GM18498 (cell line): ENCODE results near the gene OBSL1.
A peak's percentile ranks its signal among the peaks of the same experiment; 100 is the strongest.

Source experiments
- ATAC-seq: cut with Tn5 transposase; IDR thresholded peaks from one replicate; pipeline ENCODE4 v1.9.1; 2021; ENCODE audit warnings: mild to moderate bottlenecking, moderate library complexity; ENCODE audit not compliant: unreplicated experiment

Gene OBSL1

GRCh38 chr2:219552382-219553167, 18.8 kb downstream of the OBSL1 start:
- ATAC-seq = peak; percentile 89

DNA sequence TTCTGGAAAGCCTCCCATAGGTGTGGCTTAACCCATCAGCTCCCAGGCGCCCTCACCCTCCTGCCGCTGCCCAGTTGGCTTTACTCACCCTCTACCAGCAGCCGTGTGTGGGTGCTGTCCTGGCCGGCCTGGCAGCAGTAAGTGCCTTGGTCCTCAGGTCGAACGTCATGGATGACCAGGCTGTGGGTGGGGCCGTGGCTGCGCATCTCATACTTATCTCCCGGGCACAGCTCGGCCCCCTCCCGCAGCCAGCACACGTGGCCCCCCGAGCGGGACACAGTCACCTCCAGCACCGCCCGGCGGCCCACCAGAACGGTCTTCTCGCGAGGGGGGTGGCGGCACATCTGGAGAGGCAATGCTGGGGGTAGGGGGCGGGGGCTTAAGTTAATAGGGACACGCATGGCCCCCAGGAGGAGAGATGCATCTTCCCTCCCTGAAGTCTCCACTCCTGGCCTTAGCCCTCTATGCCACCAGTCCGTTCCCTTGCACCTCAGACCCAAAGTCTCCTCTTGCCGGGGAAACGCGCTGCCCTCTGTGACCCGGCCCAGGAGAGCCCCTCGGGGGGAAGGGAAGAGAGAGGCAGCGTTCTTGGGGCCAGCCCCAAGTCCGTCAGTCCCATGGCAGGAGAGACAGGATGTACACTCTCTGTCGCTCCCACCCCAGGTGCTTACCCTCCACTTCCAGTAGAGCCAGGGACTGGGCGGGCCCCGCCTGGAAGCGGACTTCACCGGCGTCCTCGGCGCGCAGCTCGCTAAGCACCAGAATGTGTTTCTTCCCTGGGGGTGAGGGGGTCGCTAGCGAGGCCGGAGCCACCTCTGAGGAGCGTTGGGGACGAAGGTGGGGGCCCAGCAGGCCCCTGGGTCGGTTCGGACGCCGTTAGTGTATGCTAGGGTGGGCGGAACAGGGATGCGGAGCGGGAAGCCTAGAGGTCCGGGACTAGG, 19.6 kb downstream of the OBSL1 start:
- no peak for ATAC-seq

DNA sequence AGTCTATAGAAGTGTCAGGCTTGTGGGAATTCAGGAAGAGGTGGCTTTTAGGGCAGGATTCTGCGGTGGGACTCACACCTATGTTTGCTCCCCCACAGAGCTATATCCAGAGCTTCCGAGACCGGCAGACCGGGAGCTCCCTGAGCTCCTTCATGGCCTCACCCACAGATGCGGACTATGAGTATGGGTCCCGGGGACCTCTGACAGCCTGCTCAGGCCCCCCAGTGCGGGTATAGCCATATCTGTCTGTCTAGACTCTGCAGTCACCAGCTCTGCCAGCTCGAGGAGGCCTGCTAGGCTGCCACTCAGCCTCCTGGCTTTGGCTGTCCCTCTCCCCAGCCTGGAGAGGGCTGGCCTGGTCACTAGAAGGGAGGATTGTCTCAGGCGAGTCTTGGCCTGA, 21.7 kb downstream of the OBSL1 start:
- ATAC-seq = no peak

DNA sequence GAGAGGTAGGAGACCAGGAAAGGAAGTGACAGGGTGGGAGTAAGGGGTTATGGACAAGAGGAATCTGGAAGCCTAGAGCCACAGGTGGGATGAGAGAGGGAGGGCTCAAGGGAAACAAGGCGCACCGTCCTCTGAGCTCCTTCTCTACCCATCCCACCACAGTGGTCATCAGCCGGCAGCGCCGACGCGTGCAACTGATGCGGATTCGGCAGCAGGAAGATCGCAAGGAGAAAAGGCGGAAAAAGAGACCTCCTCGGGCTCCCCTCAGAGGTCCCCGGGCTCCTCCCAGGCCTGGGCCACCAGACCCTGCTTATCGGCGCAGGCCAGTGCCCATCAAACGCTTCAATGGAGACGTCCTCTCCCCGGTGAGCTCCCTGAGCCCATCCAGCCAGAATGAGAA, 22.3 kb downstream of the OBSL1 start:
- ATAC-seq = no peak

GRCh38 chr2:219547621-219548020, 23.7 kb downstream of the OBSL1 start:
- ATAC-seq = no peak

DNA sequence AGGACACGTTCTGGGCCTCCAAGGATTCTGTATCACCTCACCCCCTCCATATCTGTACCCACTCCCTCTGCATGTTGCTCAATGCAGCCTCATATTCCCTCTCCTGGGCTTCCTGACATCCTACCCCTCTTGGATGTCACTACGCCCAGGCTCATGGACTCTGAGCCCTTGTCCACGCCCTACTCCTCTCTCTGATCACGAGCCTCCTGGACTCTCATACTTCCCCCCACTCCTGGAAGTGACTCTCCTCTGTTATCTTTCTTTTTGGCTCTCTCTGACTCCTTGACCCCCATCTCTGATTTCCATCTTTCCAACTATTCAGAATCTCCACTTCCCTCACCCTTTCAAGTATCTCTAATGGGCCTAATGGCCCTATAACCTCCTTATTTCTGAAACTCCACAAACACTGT, 25.4 kb downstream of the OBSL1 start:
- no peak for ATAC-seq

GRCh38 chr2:219545295-219545942, 25.9 kb downstream of the OBSL1 start:
- no peak for ATAC-seq

DNA sequence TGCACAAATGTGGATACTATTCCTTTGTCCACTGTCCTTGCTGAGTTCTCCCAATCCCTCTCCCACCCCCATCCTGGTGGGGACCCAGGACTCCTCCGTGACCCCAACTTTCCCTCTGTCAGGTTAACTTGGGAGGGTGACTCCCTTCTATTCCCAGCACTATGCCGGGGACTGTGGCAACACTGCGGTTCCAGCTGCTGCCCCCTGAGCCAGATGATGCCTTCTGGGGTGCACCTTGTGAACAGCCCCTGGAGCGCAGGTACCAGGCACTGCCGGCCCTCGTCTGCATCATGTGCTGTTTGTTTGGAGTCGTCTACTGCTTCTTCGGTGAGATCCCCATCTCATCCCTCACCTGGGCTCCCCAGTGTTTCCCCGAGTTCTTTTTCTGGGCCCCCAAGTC, 26.8 kb downstream of the OBSL1 start:
- no peak for ATAC-seq

DNA sequence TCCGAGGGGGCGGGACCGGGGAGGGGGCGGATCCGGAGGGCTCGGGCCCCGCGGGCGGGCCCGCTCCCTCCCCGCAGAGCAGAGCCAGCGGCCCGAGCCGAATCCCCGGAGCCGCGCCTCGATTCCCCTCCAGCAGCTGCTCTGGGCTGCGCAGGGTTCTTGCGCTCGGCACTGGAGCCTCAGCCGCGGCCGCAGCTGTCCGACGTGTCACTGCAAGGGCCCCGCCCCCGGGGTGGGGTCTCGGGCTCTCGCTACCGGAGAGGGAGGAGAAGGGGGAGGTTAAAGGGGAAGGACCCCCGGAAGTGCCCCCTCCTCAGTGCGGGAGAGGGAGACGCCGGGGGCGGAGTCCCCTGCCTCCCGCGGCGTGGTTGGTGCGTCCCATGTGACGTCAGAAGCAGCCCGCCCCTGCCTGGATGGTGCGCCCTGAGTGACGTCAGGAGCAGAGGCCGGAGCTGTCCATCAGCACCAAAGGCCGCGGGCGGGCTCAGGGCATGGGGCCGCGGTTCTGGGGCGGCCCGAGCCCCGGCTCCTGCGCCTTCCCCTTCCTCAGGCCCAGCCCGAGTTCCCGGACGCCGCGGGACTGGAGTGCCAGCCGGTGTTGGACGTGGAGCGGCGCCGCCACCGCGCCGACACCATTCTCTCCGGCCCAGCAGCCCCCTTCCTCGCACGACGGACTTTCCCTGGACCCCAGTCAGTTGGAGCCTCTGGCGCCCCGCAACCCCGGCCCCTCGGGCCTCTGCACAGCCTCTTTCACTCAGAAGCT, 27.6 kb downstream of the OBSL1 start, which contains the start of the genes CHPF and TMEM198:
Gene CHPF, minus strand, starts transcription at position 214 of the 763 bp plus-strand sequence. CDS start 271 bp downstream, outside the sequence.
Gene TMEM198, plus strand, starts transcription at position 433 of the 763 bp plus-strand sequence. CDS start 700 bp downstream, outside the sequence.
- ATAC-seq = peak; percentile 82

DNA sequence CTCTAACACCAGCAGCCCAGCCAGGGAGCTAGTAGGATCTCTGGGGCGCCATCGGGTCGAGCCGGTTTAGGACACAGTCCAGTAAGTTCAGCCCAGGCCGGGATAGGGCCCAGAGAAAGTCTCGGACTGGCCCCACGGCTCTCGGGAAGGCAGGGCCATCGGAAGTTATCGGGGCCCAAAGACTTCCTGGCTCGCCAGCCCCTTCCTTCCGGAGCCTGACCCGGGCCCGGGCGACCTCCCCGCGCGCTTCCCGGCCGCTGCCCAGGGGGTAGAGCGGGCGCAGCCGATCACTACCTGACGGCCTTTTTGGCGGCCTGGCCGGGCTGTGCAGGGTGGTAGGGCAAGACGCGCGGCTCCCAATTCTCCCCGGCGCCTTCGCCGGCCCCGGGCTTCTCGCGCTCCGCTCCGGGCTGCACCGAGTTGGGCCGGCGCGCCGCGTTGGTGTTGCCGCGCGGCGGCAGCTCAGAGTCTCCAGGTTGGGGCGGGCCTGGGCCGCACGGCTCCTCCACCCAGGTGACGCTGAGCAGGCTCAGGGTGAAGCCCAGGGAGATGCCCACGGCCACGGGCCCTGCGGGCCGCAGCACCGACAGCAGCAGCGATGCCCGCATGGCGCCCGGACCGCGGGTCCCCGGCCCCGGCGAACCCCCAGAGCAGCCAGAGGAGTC, 28.3 kb downstream of the OBSL1 start:
- peak; percentile 42 for ATAC-seq

DNA sequence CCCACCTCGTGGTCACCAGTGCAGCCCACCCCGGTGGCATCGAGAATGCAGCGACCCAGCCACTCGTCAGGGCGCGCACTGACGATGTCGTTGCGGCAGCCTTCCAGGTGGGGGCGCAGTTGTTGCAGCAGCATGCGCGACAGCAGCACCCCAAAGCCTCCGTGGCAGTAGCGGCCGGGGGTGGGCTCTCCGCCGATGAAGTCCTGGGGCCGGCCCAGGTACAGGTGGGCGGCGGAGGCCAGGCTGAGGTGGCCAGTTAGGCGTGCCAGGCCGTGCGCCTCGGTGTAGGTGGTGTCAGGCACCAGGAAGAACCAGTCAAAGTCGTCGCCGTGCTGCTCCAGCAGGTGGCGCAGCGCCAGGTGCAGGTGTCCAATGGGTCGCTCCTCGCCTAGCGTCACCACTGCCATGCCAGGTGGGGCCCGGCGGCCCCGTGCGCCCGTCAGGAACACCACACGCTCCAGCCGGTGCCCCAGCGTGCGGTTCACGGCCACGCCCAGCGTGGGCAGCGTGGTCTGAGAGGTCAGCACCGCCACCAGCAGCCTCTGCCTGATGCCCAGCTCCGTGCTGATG, 29.6 kb downstream of the OBSL1 start:
- ATAC-seq = peak; percentile 44

DNA sequence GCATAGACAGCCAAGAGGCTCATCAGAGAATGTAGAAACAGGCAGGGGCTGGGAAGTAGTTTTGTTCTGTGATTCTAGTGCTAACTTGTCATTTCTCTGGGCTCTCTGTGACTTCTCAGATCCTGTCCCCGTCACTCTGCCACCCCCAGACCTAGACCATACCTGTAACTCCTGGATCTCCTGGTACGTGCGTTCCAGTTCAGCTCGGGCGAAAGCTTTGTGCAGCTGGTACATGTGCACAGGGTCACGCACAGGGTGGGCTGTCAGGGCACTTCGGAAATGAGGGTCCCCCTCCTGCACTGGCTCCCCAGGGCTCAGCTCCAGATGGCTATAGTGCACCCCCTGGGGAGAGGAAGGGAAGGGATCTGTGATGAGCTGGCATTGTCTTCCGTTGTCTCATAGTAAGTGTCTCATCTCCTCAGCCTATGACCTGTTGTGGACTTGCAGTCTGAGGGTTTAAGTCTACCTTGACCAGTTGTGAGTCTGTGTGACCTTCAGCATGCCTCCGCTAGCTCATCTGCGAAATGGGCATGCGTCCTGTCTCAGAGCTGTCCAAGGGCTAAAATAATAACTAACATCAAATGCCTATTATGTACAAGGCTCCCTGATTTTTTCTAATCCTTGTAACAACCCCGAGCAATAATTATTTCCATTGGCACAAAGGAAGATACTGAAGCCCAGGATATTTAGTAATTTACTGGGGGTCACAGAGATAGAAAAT, 30.4 kb downstream of the OBSL1 start:
- no peak for ATAC-seq

GRCh38 chr2:219539926-219540678, 31.2 kb downstream of the OBSL1 start:
- ATAC-seq = no peak

DNA sequence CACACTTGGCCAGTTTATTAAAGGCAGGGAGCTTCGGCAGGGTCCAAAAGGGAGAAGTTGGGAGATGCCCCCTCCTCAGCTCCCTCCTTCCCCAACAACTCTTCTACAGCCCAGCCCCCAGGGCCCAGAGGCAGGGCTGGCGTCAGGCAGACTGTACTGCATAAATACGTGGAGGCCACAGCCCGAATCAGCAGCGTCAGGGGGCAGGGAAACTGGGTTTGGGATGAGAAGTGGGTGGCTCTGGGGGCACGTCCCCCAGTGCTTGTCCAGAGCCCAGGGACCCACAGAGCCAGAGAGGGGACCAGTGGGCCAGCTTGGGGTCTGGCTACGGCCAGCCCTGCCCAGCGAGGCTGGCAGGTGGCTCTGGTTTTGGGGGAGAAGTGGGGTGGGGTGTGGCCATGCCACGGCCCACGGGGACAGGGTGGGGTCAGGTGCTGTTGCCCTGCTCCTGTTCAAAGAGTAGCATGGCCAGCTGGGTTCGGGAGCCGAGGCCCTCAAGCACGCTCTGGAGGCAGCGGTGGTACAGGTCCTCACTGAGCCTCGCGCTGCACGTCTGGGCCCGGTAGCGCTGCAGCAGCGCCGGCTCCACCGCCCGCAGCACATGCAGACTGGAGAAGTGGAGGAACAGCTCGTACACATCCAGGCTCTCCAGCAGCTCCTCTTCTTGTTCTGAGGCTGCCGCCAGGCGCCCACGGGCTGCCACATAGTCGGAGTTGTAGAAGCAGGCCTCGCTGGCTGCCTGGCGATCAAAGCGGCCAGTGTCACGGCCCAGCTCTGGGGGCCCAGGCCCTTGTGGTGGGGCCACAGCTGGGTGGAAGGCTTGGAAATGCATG, 32.2 kb downstream of the OBSL1 start:
- no peak for ATAC-seq

GRCh38 chr2:219538504-219538951, 32.8 kb downstream of the OBSL1 start:
- ATAC-seq = no peak

- ATAC-seq = no peak
Measured at GRCh38 chr2:219537657-219538488, 33.5 kb downstream of the OBSL1 start.
